HepG2 (cell line): ENCODE data around the gene VAC14. TPM values are rescaled to one million over a fixed set of nuclear protein-coding genes. Genes with fewer than 3 reads are reported as not detected.
A peak's percentile ranks its signal among the peaks of the same experiment; 100 is the strongest.

Source experiments
- ADNP ChIP-seq: sonication (generic); formaldehyde crosslinking; IDR thresholded peaks from 2 replicates; pipeline ENCODE4 v1.4.0; 2020; ENCODE audit warnings: missing genetic modification reagents
- BHLHE40 ChIP-seq: IDR thresholded peaks from 2 replicates; pipeline ENCODE4 v1.6.1; 2011; ENCODE audit warnings: low read length, improper control_type of control experiment
- DZIP1 ChIP-seq: sonication (generic); formaldehyde crosslinking; IDR thresholded peaks from 2 replicates; pipeline ENCODE4 v1.5.0; 2020; ENCODE audit warnings: mild to moderate bottlenecking, missing genetic modification reagents
- FOXO1 ChIP-seq: sonication (generic); formaldehyde crosslinking; IDR thresholded peaks from 2 replicates; pipeline ENCODE4 v1.4.0; 2020; ENCODE audit warnings: missing genetic modification reagents
- HNRNPL ChIP-seq: fragments of 200-400 bp; formaldehyde crosslinking; IDR thresholded peaks from 2 replicates; pipeline ENCODE4 v1.6.1; 2017; ENCODE audit warnings: mild to moderate bottlenecking, low read depth, low read length
- PAXIP1 ChIP-seq: sonication (generic); formaldehyde crosslinking; conservative IDR thresholded peaks from 2 replicates; pipeline ENCODE4 v1.4.0; 2020; ENCODE audit warnings: mild to moderate bottlenecking, missing genetic modification reagents, moderate library complexity
- POLR2G ChIP-seq: fragments of 200-400 bp; formaldehyde crosslinking; IDR thresholded peaks from 2 replicates; pipeline ENCODE4 v1.6.1; 2018; ENCODE audit warnings: mild to moderate bottlenecking, low read depth, low read length, moderate library complexity
- RBM39 ChIP-seq: fragments of 200-400 bp; formaldehyde crosslinking; IDR thresholded peaks from one replicate; pipeline ENCODE4 v1.6.1; 2018; ENCODE audit warnings: antibody characterized with exemption, mild to moderate bottlenecking, low read depth, low read length; ENCODE audit not compliant: poor library complexity, severe bottlenecking
- SP1 ChIP-seq, 2 experiments: fragments of 450-650 bp in 1 of 2; sonication (generic) in 1 of 2; formaldehyde crosslinking in 1 of 2; IDR thresholded peaks; 2 replicates each; pipeline versions ENCODE4 v1.4.0 to v1.6.1; 2016 to 2020; ENCODE audit warnings: missing genetic modification reagents in 1 of 2
- SP4 ChIP-seq: sonication (generic); formaldehyde crosslinking; IDR thresholded peaks from 2 replicates; pipeline ENCODE4 v1.8.1; 2023; ENCODE audit warnings: mild to moderate bottlenecking, missing genetic modification reagents
- ZNF879 ChIP-seq: sonication (generic); formaldehyde crosslinking; IDR thresholded peaks from 2 replicates; pipeline ENCODE4 v1.8.1; 2023; ENCODE audit warnings: missing genetic modification reagents
- polyA plus RNA-seq, 8 experiments: library from polyadenylated mRNA; depleted of rRNA in 3 of 8; stranded (reverse) in 7 of 8; unstranded in 1 of 8; fragments of >200 nt; fragmentation: Illumina TruSeq in 4 of 8; extraction: Trizol in 4 of 8; gene quantifications; 2 replicates each; pipeline versions ENCODE4 v1.2.1 to v1.2.3, GENCODE V29; 2011 to 2016; ENCODE audit warnings: low read depth in 4 of 8, missing spikeins in 1 of 8, mixed read lengths in 1 of 8; ENCODE audit not compliant: insufficient read depth in 1 of 8
- total RNA-seq, 5 experiments: library from RNA; depleted of rRNA; stranded (reverse); fragments of >200 nt; fragmentation: Illumina TruSeq; extraction: Trizol; gene quantifications; 2 replicates each; pipeline ENCODE4 v1.2.3, GENCODE V29; 2016; ENCODE audit warnings: low read depth in 1 of 5

VAC14 gene
- total and polyA plus RNA-seq, 2 of the 13 experiments (the other 11 are each of a cell fraction or from before 2014, with no cell fraction given) = 23.5 to 24.6 TPM

GRCh38 chr16:70689035-70689969 lies 111.7 kb downstream of the VAC14 start (continued):
- TF ChIP-seq PAXIP1 (CRISPR knock-in tag) (peak; percentile 72), ZNF879 (CRISPR knock-in tag) (0 out of 2 replicates have a peak, but pooled peaks have one; percentile 40), HNRNPL (peak; percentile 94), RBM39 (peak; percentile 53), SP1 (IDR thresholded peaks at IDR 0.05) (no peak), SP1 (CRISPR knock-in tag; IDR thresholded peaks at IDR 0.05) (peak; percentile 56), FOXO1 (CRISPR knock-in tag) (0 out of 2 replicates have a peak, but pooled peaks have one; percentile 13), SP4 (CRISPR knock-in tag) (peak; percentile 32; the same call in 1 of the 2 replicates), ADNP (CRISPR knock-in tag) (no peak), POLR2G (peak; percentile 46), DZIP1 (CRISPR knock-in tag) (peak; percentile 64; the same call in 1 of the 2 replicates), BHLHE40 (0 out of 2 replicates have a peak, but pooled peaks have one; percentile 11)
